HG03565 (cell line): ENCODE data around the gene DCTN3.

Experiments
- ATAC-seq: cut with Tn5 transposase; IDR thresholded peaks from one replicate; pipeline ENCODE4 v1.9.1; 2021; ENCODE audit warnings: mild to moderate bottlenecking, moderate library complexity; ENCODE audit not compliant: unreplicated experiment

Gene DCTN3

DNA sequence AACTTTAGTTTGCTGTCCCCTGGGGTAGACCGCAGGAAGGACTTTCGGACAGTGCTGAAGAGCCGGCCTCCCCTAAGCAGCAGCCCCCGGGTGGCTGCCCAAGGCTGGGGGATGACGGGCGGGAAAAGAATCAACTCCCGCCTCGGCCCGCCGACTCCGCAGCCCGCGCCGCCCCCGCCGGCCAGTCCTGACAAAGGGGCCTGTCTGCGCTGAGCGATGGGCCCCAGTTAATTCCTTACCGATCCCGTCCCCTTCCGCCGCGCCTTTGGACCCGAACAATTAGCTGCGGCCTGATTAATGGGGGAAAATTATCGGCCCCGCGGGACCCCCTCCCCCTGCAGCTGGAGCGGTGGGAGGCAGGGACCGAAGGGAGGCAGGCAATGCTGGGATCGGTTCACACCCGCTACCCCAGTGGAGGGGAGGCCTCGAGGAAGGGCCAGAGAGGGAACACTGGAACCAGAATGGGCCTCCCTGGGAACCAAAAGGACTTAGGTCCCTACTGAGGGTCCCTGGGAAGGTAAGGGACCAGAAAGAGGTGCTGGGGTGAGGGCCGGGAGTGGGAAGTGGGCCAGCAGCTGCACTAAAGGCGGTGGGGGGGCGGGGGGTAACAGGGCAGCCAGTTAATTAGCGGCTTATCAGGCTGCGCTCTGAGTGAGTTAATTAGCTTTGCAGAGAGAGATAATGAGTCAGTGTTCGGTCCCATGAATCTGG is 4.3 kb upstream of the DCTN3 start:
- ATAC-seq: no peak

DNA sequence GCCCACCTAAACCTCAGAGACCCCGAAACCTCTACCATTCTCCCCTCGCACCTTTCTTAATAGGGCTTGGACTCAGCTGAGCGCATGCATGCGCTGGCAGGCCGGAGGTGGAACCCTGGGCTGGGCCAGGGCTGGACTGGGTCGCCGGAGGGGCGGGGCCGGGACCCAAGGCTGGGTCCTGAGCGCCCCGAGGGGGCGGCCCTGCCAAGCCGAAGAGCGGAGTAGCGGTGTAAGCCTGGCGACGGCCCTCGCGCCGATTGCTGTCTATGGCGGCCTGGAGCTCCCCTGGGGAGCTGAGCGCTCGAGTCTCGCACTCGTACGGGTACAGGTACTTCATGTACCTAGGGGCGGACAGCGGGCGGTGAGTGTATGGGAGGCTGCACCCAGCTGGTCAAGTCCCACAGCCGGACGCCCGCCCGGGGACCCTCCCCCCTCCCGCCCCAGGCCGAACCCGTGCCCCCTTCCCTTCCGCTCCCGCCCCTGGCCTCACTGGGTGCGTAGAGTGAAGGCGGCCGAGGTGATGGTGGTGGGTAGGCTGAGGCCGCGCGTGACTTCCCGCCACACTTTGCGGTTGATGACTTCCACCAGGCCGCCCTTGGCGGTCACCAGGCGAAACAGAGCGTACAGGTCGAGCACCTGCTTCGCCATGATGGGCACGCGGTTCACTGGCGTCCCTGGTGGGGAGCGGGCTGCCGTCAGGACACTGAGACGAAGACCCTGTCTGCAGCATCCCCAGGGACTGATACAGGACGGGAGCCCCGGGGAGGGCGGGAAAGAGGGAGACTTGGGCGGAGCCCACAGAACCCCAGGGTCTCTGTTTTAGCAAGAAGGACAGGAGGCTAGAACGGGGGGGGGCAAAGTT is 3.3 kb upstream of the DCTN3 start:
- ATAC-seq: no peak

DNA sequence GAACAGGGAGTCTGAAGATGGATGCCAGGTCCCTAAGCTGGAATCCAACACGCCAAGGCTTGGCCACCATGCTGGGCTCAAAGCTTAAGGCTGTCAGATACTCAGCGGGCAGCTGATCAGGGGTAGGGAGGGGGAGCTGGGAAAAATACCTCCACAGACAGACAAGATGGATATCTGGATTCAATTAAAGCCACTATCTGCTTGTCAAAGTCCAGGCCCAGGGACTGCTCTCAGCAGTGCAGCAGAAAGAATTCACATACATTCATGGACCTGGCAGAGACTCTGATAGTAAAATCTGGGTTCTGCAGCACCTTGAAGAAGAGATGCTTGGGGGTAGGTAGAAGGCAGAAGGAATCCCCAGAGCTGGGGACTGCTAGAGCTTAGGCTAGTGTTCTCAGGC is 5.2 kb downstream of the DCTN3 start:
- ATAC-seq: no peak

- no peak for ATAC-seq
Measured at GRCh38 chr9:34612788-34613390, 7.4 kb downstream of the DCTN3 start.

DNA sequence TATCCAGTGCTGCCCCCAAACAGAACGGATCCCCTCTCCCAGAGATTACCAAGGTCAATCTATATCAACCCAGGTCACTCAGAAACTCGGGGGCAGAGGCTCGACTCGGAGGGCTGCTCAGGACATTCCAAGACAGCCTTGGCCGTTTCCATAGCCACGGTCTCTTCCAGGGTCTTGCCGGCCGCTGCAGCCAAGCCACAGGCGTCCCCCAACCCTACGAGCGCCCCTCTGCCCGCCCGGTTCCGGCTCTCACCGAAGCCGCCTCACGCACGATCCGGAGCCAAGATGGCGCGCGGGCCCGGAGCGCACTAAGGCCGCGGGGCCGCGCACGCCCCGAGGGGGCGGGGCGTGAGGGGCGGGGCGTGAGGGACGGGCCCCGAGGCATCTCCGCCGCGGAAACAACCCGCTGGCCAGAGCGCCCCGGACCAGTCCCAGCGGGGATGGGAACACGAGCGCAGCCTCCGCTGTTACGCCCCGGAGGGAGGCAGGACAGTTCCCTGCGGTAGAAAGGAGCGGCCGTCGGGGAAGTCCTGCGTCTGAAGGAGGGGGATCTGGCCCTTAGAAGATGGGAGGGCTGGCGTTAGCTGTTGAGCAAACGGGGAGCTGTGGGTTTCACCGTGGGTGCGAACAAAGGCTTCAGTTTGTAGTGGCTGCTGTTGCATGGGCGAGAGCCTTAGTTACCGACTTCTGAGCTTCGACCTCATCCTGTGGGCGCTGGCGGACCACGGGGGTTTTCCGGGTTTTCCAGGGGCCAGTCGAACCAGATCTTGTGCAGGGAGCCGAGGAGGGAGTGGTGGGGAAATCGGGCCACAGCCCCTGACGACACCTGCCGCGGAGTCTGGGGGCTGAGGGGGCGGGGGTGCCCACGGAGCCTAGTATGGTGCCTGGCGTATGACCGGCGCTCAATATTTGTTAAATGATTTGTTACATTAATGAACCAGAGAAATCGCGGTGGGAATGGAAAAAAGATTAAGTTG is 8.2 kb downstream of the DCTN3 start, which contains the start of gene RPP25L:
TSS of gene RPP25L (minus strand) at position 287 of the 977 bp plus-strand sequence. CDS start 801 bp downstream, outside the sequence.
- ATAC-seq: peak; percentile 69

DNA sequence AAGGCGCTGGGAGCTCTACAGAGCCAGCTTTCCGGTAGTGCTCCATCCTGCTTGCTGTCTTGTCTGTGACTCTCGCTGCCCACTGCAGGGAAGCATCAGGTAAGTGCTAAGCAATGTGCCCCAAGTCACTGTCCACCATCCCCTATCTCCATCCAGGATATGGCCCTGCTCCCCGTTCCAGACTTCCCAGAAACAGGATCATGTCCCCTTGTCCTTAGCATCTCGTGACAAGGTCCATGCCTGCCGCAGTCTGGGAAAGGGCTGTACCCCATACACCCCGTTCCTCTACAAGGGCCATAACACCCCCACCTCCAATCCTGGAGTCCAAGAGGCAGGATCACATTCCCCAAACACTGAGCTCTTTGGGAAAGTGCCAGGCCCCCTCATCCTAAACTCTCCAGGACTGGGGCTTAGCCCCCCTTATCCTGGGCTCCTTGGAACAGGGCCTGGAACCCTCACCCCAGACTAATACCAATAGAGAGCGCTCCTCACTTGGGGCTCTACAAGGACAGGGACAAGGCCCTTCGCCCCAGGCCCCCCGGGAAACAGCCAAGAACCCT is 9.0 kb downstream of the DCTN3 start:
- ATAC-seq: no peak

DNA sequence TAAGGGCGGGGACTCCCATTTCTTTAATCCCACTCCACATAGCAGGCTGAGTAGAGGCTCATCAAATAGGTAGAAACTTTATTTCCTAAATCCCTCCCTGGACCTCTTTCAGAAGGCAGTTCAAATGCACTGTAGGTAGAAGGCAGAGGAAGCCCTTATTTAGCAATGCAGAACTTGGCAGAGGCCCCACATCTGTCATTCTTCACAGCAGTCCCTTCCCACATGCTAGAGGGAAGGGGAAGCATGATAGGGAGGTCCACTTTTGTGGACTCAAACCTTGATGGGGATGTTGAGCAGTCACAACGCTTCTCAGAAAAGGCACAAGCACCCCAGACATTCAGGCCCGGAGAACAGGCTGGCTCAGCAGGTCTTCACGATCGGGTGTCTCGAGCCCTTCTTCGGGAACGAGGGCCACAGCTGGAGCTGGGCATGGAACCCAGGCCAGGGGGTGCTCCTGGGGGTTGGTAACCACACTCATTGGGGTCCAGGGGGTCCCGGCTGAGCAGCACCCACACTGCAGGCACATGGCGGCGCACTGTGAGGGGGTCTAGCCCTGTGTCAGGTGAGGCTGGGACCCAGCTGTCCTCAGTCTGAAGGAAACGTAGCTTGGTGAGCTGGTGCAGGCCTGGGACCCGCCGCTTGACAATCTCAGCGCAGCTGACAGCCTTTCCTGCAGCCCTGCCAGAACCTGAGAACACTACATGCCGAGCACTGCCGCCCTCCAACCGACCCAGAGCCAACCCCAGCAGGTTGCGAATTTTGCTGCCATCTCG is 9.7 kb downstream of the DCTN3 start:
- ATAC-seq: no peak

DNA sequence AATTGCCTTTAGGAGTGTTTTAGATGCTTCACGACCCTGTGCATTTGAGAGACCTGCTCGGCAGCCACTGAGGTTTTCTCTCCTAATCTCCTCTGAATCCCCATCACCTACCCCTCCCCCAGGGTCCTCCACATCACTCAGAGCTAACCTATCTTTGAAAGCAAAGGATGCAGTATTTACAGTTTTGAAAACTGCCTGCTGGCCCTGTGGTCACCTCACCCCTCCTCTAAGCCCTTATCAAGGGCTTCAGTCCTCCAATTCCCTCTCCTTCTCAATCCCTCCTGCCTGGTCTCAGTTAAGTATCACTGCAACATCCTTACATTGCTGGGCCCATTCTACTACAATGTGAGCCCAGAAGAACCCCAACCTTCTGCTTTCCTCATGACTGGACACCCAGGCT is 13.0 kb downstream of the DCTN3 start:
- ATAC-seq: no peak

- ATAC-seq: no peak
Measured at GRCh38 chr9:34606905-34607304, 13.4 kb downstream of the DCTN3 start.

- no peak for ATAC-seq
Measured at GRCh38 chr9:34606190-34606589, 14.1 kb downstream of the DCTN3 start.

DNA sequence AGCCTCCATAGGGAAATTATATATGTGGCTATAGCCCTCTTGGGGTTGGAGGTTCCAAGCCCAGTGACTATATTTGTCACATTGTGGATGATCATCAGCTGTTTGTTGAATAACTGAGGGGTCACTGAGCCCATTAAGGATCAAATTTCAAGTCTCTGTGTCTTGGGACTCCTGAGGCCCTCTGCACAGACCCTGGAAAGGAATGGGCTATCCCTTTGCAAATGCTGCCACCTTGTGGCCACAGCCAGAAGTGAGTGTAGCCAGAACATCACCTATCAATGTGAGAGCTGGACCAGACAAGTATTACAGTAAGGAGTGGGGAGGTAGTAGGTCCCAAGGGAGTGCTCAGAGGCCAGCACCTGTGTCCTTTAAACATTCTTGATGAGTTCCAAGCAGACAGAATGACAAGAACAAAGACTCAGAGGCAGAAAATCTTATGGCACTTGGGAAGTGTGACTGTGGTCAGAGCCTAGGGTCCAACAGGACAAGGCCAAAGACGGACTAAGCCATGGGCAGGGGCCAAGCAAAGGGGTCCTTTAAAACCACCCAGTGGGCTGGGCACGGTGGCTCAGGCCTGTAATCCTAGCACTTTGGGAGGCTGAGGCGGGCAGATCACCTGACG is 16.6 kb downstream of the DCTN3 start:
- peak; percentile 49 for ATAC-seq

DNA sequence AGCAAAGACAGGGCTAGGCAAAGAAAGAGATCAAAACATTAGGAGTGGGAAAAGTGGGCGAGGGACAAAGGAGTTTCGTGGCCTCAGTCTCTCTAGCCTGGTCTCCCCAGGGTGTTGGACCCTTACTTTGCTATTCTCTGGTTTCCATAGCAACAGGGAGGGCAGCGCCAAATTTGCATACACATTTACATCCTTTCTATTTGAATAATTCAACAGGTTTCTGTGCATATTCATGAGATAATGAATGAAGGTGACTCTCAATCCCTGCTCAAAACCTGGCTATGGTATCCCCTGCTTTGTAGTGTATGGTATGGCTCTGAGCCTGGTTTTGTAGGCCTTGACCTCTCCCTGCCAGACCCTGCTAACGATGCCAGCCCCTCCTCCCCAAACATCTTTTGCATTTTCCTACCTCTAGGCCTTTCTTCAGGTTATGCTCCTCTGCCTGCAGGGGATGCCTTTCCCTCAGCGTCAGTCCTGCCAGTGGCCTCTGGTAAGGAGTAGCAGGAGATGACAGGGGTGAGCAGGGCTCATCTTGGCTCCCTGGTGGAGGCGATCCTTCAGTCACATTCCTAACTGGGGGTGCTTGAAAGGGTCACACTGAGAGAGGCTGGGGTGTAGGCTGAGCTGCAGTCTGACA is 18.2 kb downstream of the DCTN3 start:
- ATAC-seq: no peak

DNA sequence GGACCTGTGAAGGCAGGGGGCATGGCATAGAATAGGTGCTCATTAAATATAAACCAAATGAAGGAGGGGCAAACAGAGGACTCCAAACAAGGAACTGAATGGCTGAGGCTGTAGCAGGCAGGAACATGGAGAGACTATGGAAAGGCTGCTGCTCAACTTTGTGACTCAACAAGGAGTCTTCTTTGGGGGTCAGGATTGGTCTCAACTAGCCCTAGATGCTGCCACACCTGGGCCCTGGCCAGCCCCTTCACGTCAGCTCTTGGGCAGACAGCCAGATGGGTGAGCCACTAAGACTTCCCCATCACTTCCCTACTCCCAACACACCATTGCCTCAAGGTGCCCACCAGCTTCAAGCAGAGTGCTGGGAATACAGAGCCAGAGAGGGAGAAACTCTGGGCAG is 19.4 kb downstream of the DCTN3 start:
- ATAC-seq: no peak

DNA sequence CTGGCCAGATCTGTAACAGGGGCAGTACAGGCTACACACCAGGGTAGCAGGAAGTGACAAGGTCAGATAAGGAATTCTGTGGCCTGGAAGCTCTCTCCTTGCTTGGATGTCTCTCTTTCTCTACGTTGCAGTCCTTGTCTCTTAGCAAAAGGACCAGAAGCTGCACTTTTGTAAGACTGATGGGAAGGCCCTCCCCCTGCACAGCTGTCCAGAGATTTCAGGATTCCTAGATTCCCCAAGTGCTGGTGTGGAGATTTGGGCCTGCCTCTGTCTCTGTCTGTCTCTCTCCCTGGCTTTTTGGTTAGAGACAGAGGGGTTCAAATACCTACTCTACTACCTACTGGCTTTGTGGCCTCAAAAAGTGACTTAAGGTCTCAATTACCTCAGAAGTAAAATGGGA is 20.7 kb downstream of the DCTN3 start:
- no peak for ATAC-seq

GRCh38 chr9:34594177-34594576 is 26.1 kb downstream of the DCTN3 start:
- no peak for ATAC-seq

GRCh38 chr9:34592895-34593601 is 27.2 kb downstream of the DCTN3 start:
- no peak for ATAC-seq

GRCh38 chr9:34591917-34592866 is 28.1 kb downstream of the DCTN3 start:
- ATAC-seq: no peak
